Keratinocyte (primary cell): ENCODE measurements around the gene IP6K2.

Experiments used
- EZH2 ChIP-seq: IDR thresholded peaks from one replicate; pipeline ENCODE4 v1.6.1; 2012; ENCODE audit warnings: inconsistent platforms, mild to moderate bottlenecking, low read length, moderate library complexity
- TF ChIP-seq, protein P1 (sequence below), 3 experiments: IDR thresholded peaks in 1 of 3; conservative IDR thresholded peaks in 1 of 3; optimal IDR thresholded peaks in 1 of 3; 2 replicates in 2 of 3; 3 replicates in 1 of 3; pipeline versions ENCODE3 to v1.5.1; 2011; ENCODE audit warnings: low read length in 3 of 3, mild to moderate bottlenecking in 3 of 3, moderate library complexity in 2 of 3, control low read depth in 1 of 3, inconsistent platforms in 1 of 3; ENCODE audit not compliant: insufficient read depth in 2 of 3; ENCODE audit errors: extremely low read depth in 1 of 3

GRCh38 chr3:48686538-48687219, 30.3 kb downstream of the IP6K2 start:
- TF ChIP-seq, protein P1, sequence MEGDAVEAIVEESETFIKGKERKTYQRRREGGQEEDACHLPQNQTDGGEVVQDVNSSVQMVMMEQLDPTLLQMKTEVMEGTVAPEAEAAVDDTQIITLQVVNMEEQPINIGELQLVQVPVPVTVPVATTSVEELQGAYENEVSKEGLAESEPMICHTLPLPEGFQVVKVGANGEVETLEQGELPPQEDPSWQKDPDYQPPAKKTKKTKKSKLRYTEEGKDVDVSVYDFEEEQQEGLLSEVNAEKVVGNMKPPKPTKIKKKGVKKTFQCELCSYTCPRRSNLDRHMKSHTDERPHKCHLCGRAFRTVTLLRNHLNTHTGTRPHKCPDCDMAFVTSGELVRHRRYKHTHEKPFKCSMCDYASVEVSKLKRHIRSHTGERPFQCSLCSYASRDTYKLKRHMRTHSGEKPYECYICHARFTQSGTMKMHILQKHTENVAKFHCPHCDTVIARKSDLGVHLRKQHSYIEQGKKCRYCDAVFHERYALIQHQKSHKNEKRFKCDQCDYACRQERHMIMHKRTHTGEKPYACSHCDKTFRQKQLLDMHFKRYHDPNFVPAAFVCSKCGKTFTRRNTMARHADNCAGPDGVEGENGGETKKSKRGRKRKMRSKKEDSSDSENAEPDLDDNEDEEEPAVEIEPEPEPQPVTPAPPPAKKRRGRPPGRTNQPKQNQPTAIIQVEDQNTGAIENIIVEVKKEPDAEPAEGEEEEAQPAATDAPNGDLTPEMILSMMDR (optimal IDR thresholded peaks at IDR 0.05 in 1 of 3, IDR thresholded peaks at IDR 0.05 in 1 of 3, conservative IDR thresholded peaks at IDR 0.05 in 1 of 3; ENCODE audit: extremely low read depth in 1 of 3, insufficient read depth in 2 of 3, low read length in 3 of 3), result no peak
- no peak for TF ChIP-seq EZH2
